Head of caudate nucleus (tissue), 42 donors: ENCODE results near the gene IQSEC1.

ENCODE experiments used
- DNase-seq, 42 donors: peaks; one replicate each; pipeline versions ENCODE4 v3.0.0 to v3.0.0-alpha.2; 2020 to 2021; ENCODE audit warnings: mixed read lengths in 7 of 42
- intact Hi-C: fragments of 100-400 bp; cut with DNase I; formaldehyde crosslinking; loops from one replicate; pipeline ENCODE4 v1.15.0; 2022

The IQSEC1 gene

DNA sequence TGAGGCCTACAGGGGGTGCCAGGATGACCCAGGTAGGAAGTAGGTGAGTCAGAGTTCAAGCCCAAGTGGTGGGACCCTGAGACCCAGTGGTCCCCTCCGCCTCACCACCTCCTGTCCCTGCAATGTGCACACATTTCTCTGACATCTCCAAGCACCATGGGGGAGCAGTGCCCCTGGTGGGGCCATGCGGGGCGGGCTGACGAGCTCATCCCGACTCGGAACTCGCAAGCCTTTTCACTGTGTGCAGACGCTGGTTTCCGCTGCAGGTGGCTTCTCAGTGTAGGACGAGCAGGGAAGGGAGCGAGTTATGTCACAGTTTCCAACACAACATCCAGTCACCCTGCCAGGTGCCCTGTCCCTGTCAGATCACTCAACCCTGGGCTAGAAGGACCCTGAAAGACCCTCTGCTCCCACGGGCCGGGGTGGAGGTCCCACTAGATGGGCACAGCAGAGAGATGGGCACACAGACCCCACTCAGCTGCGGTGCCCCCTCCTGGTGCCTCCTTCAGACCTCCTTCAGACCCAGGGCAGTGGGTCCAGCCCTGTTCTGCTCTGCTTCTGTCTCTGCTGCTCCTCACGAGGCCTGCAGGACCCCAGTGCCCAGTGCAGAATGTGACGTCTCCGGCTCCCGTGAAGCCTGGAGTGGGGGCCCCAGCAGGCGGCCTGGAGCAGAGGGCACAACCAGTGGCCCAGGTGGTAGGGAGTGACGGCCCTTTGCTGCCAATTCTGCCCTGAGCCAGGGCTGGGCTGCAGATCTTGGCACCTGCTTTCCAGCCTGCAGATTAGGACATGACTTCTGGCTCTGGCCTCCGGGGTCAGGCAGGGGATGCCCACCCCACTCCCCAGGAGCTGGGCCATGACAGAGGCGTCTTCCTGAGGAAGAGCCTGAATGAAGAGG is 129.9 kb downstream of the IQSEC1 start:
- intact Hi-C loops, result loop anchor here (10.0 kb wide), 1 partner anchor 279 kb away; the partner anchor contains the start of gene RAF1
- DNase-seq, result no peak

DNA sequence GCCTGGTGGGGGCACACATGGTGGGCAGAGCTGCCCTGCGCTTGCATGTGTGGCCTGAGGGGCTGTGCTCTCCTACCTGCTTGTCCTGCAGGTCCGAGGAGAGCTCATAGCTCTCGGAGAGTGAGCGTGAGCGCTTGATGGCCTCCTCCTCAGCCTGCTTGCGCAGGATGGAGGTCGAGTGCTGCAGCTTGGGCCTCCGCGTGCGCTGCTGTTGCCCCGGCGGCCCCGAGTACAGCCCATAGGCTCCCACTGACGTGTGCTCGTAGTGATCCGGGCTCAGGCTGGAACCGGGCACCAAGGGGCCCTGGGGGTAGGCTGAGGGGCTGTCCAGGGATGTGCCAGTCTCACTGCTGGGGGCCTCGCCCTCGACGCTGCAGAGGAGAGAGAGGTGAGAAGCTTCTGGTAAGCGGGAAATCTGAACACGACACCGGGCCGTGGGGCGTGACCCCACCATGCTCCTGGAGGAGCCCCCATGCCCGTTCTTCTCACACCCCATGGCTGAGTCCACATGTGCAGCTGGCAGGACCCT is 131.7 kb downstream of the IQSEC1 start:
- intact Hi-C loops, result loop anchor here (10.0 kb wide), 1 partner anchor 277 kb away; the partner anchor contains the start of gene RAF1
- DNase-seq, result no peak

DNA sequence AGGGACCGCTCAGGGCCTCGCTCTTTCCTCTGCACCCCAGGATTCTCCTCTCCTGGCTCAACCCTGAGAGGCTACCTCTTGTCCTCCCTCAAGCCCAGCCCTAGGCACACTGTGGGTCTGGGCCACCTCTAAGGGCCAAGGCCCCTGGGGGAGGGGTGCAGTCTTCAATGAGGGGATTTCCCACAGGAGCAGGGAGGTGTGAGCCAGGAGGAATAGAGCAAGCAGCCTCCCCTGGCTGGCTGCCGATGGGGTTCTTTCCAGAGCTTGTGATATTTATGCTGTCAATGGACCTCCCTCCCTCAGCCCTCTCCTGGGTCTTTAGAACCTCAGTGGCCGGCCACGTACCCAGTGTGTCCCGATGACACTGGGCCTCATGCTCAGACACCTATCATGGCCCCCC is 132.4 kb downstream of the IQSEC1 start:
- no peak for DNase-seq
- intact Hi-C loops, result loop anchor here (10.0 kb wide), 1 partner anchor 276 kb away; the partner anchor contains the start of gene RAF1

DNA sequence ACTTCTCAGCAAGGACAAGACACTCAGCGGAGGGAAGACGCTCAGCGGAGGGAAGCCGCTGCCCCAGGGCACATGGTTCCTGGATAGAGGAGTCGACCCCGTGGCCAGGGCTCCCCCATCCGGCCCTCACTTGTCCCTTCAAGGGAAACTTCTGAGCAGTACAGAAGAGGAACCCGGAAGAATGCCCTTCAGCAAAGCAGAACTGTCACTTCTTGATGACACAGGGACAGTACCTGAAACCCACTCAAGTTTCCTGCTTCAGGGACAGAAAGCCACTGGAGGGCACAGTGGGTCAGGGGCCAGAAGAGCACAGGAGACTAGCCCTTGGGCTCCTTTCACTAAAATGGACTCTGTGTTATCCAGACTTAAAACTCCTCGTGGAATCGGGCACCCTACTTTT is 134.1 kb downstream of the IQSEC1 start:
- intact Hi-C loops, result no loop called here
- no peak for DNase-seq

DNA sequence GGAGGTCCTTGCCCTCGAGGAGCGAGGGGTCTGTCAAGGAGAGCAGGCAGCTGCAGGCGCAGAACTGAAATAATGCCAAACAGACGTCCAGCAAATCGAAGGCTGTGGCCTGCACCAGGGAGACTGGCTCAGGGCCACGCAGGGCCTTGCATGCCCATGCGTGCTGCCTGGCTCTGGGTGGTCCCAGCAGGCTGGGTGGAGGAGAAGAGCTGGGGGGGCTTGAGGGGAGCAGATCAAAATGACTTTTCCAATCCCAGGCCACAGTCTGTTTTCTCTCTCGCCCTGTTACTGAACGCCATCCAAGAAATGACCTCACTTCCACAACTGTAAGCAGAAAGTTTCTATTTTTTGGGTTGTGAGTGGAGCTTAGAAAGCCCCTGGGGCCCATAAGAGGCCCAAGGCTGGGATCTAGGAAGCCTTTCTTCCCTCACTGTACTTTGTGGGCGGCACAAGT is 134.9 kb downstream of the IQSEC1 start:
- DNase-seq, result no peak
- intact Hi-C loops, result no loop called here

DNA sequence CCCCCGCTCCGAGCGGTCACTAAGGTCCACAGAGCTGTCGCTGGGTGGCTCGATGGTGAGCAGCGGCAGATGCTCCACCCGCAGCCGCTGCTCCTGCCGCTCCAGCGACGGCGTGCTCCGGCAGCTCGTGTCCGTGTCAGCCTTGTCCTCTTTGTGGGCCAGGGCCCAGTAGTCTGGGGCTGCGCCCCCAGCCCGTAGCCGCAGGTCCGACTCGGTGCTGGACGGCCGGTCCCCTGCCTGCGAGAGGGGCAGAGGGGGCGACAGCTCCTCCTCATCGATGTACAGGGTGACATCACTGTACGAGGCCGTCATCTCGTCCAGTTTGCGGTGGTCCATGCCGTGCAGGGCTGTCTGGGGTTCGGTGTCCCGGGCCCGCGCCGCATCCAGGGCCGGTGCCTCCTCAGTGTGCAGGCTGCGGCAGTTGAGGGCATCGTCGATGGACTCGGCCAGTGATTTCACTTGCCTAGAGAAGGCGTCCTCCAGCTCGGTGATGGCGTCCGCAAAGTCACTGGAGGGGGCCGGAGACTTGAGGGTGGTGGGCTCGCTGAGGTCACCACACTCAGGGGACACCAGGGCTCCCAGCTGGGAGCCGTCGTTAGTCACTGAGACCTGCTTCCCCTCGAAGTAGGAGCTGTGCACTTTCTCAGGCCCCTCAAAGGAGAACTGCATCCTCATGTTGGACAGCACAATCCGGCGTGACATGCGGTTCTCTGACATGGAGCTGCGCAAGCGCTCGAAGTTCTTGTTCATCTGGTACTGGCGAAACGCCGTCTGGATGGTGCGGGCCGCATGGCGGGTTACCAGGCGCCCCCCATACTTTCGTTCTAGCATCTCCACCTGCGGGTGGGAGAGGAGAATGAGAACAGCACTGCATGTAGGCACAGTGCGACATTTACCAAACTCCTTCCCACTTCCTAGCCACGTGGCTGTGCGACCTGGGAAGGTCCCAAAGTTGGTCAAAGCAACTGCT is 137.1 kb downstream of the IQSEC1 start:
- intact Hi-C loops, result no loop called here
- no peak for DNase-seq

DNA sequence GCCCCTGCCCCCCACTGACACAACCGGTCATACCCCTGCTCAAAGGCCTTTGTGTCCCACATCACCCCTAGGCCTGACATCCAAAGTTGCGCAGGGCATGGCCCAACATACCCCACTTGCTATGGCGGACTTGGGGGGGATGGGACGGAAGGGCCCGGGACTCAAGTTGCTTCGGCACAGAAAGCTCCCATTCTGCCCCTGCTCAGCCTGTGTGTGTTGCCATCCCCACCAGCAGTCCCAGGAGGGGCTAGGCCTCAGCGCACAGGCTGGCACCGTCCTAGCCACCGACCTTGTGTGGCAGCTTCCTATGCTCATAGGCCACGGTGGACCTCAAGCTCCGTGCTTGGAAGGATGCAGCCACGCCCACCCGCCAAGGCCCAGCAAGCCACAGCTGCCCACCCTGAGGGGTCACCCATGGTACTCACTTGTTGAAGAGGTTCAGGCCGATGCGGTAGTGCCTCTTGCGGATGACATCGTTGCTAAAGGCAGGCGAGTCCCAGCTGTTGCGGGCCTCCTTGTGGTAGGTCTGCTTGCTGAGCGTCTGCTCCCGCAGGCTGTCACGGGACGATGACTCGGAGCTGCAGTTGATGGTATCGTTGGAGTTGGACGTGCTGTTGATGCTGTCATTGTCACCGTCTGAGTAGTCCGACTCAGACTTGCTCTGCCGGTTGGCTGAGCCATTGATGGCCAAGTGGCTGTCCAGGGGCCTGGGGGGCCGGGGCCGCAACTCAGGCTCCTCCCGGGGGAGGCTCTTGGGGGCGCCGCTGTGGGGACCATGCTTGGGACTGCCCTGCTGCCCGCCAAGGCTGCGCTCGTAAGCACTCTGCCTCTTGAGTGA is 138.0 kb downstream of the IQSEC1 start:
- intact Hi-C loops, result no loop called here

DNA sequence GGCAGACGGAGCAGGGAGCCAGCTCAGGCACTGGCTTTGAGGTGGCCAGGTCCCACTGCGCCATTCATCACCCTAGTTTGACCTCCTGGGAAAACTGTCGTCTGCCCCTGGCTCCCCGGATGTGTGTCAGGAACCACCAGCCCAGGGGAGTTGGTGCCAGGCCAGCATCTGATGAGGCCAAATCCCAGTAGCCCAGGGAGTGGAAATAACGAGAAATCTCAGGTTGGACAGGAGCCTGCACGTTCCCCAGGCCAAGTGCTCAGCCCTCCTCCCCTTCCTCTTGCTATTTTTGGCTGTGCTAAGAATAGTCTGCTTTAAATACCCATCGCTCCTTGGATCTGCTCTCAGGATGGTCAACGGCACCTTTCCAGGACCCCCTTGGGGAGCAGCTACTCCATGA is 138.8 kb downstream of the IQSEC1 start:
- intact Hi-C loops, result no loop called here
- peak in 21 of 42 donors; percentile 26 to 70 (median 49) for DNase-seq

More for the DNA sequence above, 138.0 kb downstream of the IQSEC1 start:
- peak in 1 of 42 donors; percentile 26 for DNase-seq

DNA sequence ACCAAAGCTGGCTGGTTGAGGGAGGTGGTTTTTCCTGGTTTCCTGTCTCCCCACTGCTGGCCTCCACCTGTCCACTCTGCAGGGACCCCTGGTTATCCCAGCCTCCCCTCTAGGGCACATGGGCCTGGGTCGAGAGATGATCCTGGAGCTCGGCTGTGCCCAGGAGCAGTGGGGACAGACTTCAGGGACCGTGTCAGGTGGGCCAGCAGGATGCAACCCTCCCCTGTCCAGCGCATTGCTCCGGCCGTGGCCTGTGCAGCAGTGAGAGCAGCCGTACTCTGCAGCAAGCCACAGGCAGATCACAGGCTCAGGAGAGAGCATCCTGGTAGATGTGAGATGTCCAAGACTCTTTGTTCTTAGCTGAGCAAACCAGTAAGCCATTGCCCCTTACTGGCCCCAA is 139.3 kb downstream of the IQSEC1 start:
- DNase-seq, result no peak
- intact Hi-C loops, result no loop called here

DNA sequence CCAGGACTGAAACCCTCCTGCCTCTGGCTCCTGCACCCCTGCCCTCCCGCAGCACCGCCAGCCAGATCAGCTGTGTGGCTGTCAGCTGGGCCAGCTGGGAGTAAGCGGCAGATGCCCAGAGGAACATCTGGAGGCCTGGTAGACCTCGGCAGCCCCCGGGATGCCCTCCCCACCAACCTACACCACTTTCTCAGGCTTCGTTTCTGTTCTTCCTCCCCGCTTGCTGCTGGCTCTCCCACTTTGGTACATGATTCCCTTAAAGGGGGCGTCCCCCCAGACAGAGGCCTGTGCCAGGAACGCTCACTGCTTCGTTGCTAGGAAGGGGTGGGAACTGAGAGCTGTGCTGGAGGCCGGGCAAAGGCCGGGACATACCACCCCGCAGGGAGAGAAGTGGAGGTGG is 140.5 kb downstream of the IQSEC1 start:
- peak in 30 of 42 donors; percentile 28 to 79 (median 53) for DNase-seq
- intact Hi-C loops, result no loop called here

DNA sequence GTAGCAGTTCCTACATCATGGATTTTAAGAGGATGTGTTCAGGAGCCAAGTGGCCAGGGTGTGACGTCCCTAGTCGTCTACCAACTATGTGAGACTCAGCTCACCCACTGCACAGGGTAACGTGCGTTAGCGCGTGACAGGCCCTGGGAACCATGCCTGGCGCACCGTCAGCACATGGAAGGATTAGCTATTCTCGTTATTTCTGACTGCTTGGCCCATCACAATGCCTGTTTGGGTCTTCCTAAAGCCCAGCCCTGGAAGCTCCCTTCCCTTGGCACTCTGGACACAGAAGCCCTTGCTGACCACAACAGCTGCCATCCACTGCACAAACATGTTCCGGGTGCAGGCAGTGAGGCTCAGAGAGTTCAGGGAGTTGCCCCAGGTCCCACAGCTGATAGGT is 140.9 kb downstream of the IQSEC1 start:
- intact Hi-C loops, result no loop called here
- DNase-seq, result peak in 15 of 42 donors; percentile 31 to 61 (median 48)

DNA sequence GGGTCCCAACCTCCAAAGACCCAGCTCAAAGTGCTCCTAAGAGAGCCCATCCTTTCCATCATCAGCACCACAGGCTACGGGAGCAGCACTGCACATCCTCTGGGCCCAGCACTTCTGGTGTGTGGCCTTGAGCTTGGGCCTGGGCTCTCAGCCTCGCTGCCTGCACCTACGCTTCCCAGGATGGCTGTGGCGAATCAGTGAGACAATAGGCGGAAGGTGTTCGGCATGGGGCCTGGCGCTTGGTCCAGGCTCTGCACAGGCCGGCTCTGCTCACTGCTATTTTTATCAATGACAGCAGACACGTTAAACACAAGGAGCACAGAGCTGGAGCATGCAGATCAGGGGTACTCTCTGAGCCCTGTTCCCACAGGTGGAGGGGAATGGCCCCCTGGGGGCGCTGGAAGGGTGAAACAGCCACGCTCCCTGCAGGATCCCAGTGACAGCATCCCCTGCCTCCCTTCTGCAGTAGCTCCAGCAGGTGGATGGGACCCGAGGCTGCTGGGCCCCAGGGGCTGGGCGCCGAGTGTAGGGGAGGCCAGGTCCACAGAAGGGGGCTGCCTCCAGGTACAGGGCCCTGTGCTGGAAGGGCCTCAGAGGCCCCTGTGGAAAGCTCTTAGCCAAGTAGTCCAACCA is 141.8 kb downstream of the IQSEC1 start:
- DNase-seq, result no peak
- intact Hi-C loops, result no loop called here

DNA sequence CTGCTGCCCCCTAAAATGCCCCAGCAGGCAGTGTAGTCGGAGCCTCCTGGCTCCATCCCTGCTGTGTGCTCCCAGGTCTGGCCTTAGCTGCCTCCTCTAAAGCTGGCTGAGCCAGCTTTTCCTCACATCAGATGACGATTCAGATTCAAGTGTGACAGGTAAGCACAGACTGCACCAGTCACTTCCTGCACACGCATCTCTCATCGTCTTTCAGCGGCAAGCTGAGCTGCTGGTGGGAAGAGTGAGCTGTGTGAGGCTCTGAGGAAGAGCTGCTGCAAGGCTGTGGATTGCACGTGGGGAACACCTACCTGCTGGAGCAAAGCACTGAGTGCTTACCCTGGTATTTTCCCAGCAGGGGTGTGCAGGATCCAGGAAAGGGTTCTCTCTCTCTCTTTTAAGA is 143.4 kb downstream of the IQSEC1 start:
- intact Hi-C loops, result no loop called here
- peak in 39 of 42 donors; percentile 39 to 93 (median 71) for DNase-seq

DNA sequence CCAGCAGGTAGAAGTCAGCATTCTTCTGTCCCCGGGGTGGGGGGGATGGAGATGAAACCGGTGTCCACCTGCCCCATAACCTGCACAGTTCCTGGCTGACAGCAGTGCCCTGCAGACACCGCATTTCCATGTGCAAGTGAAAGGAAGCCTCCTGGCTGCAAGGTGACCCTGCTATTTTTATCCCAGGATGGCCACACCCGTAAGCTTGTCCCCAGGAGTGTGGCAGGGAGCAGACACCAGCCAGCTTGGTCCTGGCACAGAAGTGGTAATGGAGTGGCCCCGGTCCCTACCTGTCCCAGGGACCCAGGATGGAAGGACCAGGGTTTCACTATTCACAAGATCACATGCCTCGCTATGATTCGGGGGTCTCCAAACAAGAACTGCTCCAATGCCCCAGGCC is 146.6 kb downstream of the IQSEC1 start:
- intact Hi-C loops, result no loop called here
- no peak for DNase-seq

DNA sequence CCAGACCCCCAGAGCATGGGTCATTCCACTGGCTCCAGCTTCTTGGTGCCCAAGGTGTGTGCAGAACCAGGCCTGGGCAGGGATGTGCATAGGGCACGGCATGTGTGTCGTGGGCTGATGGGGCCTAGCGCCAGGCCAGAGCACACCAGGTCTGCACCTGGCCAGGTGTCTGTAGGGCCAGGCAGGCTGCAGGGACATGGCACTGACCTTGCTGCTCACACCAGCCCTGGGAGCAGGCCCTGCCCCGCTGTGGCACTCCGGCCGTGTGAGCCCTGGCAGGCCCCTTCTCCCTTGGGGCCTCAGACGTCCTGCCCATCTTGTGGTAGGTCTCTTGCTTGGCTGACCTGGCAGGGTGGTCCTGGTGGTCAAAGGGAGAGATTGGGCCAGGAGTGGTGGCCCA is 147.6 kb downstream of the IQSEC1 start:
- intact Hi-C loops, result no loop called here
- DNase-seq, result no peak

DNA sequence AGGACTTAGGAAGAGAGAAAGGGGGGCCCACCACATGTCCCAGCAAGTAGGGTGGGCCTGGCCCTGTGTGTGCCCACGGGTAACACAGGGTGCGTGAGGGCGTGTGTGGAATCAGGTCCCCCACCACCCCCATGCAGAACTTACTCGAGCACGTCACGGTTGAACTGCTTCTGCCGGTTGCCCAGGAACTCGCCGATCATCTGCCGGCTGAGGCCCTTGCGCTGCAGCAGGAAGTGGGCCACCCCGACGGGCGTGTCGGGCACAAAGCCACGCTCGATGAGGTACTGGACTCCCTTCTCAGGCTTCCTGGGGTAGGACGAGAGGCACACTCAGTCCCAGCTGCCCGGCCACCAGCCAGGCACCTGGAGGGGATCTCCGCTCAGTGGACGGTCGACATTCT is 148.8 kb downstream of the IQSEC1 start:
- intact Hi-C loops, result no loop called here

DNA sequence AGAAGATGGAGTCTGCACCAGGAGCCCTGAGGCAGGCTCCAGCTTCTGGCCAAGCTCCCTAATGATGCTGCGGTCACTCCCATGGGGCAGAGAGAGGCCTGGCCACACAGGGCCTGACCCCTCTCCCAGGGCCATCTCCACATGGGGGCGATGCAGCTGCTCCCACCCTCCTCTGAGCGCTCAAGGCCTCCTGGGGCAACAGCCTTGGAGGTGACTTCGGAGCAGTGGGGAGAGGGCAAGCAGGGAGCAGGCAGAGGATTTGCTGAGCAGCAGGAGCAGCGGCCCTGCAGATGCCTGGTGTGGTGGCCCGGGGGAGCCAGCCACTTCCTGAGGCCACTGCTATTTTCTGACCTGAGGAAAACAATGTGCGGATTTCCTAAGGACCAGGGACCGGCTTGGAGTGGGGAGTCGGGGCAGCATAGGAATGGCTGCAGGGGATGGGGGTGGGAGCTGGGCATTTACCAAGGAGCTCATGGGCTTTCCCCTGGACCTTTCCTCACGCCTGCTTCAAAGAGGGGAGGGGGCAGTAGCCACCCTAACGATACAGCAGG is 150.3 kb downstream of the IQSEC1 start:
- DNase-seq, result no peak
- intact Hi-C loops, result no loop called here

More for the DNA sequence above, 148.8 kb downstream of the IQSEC1 start:
- no peak for DNase-seq

DNA sequence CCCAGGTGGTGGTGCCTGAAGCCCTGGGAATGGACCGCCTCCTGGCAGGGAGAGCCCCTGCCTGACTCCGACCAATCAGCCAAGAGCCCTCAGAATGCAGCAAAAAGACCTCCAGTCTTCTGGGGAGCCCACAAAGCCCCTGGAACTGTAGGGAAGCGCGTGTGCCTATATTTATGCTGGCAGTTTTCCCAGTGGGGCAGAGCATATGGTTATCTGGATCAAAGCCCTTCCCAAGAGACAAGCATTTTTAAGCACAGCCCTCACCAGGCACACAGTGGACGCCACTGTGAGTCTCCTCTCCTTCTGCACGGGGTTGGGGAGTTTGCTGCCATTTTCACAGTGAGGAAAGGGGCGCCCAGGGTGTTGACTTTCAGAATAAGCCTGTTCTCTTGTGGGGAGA is 150.9 kb downstream of the IQSEC1 start:
- intact Hi-C loops, result no loop called here
- DNase-seq, result no peak
